HG02981 (cell line): ENCODE measurements around the gene XPC.

Experiments used
- ATAC-seq: cut with Tn5 transposase; IDR thresholded peaks from one replicate; pipeline ENCODE4 v1.9.1; 2021; ENCODE audit warnings: mild to moderate bottlenecking, moderate library complexity; ENCODE audit not compliant: unreplicated experiment

The XPC gene

DNA sequence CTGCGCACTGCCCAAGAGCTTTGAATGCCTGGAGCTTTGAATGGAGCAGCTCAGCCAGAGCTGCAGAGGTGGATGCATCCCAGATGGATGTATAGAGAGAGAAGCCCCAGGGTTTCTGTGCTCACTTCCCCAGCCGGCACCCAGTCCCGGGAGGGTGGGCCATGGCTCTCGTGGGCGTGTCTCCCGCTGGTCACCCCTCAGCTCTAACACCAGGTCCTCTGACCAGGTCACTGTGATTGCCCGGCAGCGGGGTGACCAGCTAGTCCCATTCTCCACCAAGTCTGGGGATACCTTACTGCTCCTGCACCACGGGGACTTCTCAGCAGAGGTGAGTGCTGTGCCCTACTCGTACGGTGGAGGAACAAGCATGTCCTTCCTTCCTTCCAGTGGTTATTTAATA is 42.8 kb downstream of the XPC start:
- ATAC-seq = no peak

GRCh38 chr3:14134291-14134690 is 44.1 kb downstream of the XPC start:
- ATAC-seq = no peak

DNA sequence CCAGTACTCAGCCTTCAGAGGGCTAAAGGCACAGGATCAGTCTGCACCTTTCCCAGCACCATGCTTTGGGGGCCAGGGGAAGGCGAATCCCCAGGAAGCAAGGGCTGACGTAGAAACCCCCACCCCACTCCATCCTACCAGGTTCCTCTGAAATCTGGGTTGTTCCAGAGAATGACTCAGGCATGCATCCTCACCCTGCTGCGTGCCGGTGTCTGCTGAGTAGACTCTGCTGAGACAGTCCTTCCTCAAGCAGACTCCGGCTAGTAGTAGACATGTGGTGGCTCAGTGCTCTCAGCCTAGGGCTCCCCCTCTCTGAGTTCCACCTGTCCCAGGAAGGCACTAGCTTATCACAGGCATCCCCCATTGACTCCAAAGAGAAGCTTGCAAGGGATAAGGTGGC is 44.5 kb downstream of the XPC start:
- no peak for ATAC-seq

GRCh38 chr3:14133188-14133800 is 45.1 kb downstream of the XPC start:
- no peak for ATAC-seq

DNA sequence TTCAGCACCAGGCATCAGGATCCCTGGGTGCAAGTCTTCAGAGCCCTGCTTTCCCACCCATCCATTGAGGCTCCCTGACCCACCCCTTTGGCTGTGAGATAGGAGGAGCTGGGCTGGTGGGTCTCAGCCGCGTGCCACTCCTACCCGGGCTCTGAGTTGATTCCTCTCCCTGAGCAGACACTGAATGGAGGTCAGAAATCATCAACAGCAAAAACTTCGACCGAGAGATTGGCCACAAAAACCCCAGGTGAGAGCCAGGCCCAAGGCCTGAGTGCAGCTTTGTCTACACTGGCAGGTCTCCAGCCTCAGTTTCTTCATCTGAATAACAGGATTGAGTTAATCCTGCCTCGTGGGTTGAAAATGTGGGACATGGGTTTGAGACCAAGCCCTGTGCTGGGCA is 45.7 kb downstream of the XPC start:
- ATAC-seq = no peak

- ATAC-seq = no peak
These were observed 46.3 kb downstream of the XPC start for GRCh38 chr3:14132120-14132519.

DNA sequence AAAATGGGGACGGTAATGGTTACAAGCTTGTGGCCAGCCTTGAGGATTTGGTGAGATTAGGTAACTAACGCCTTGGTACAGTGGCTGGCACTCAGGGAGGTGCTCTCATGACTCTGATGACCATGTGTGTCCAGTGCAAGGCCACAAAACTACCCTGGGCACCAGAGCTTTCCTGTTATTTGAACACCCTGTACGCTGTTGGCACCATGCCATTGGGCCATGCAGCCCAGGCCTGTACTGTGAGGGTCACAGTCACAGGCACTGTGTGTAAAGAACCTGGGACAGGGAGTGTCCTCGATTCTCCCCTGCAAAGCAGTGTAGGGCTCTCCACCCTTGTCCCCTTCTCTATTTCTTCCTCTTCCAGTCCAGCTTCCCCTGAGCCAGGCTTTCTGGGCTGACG is 47.3 kb downstream of the XPC start:
- ATAC-seq = no peak

DNA sequence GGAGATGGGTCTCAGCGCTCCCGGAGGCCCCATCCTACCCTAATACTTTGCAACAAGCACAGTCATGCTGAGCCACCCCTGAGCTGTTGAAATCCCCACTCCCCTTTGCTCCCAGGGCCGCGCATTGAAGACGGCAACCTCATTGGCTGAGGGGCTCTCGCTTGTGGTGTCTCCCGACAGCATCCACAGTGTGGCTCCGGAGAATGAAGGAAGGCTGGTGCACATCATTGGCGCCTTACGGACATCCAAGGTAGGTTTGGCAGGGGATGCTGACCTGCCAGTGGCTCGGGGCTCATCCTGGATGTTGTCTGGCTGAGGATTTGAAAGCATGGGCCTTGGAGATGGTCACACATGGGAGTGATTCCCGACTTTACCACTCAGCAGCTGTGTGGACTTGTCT is 47.7 kb downstream of the XPC start:
- ATAC-seq = no peak

DNA sequence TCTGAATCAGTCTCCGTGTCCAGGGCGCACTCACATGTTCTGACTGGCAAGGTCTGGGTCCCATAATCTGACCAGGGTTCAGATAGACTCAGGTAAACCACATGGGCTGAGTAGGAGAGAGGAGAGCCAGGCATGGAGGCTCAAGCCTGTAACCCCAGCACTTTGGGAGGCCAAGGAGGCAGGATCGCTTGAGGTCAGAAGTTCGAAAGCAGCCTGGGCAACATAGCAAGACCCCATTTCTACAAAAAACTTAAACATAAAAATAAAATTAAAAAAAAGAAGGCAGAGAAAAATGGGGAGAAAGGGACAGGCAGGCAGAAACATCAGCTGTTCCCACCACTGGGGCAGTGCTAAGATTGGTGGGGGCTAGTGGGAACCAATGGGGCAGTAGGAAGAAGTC is 48.2 kb downstream of the XPC start:
- no peak for ATAC-seq

GRCh38 chr3:14129296-14129695 is 49.1 kb downstream of the XPC start:
- no peak for ATAC-seq

DNA sequence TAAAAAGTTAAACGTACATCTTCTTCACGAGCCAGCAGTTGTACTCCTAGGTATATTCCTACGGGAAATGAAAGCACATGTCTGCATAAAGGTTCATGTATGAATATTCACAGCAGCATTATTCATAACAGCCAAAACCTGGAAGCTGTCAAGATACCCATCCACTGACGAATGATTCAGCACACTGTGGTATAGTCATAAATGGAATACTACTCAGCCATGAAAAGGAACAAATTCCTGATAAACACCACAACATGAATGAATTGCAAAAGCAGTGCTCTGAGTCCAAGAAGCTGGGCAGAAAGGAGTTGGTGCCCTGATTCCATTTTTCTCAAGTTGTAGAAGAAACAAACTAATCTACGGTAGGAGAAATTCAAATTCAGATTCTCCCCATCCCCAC is 49.7 kb downstream of the XPC start:
- no peak for ATAC-seq

DNA sequence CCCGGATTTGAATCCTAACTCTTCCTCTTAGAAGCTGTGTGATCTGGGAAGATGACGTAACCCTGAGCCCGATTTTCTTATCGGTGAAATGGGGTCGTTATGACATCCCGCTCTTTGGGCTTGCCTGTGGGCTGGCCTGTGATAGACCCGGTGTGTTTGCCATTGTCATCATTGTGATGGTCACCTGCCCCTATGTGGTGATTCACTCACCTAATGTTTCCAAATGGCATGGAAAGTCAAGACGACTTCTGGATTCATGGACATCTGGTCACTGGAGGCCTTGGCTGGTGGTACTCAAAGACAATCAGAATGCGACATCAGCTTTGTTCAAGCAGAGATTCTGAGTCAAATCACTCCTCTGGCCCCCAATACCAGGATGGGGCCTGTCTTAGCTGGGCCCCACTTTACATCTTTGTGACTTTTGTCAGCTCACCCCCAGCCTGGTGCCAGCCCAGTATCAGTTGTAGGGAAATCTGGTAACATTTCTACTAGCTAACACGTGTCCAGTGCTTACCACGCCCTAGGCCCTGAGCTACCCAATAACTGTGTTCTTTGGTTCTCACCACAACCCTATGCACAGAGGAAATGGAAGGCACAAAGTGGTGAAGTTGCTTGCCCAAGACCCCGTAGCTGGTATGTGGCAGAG is 50.8 kb downstream of the XPC start:
- no peak for ATAC-seq

DNA sequence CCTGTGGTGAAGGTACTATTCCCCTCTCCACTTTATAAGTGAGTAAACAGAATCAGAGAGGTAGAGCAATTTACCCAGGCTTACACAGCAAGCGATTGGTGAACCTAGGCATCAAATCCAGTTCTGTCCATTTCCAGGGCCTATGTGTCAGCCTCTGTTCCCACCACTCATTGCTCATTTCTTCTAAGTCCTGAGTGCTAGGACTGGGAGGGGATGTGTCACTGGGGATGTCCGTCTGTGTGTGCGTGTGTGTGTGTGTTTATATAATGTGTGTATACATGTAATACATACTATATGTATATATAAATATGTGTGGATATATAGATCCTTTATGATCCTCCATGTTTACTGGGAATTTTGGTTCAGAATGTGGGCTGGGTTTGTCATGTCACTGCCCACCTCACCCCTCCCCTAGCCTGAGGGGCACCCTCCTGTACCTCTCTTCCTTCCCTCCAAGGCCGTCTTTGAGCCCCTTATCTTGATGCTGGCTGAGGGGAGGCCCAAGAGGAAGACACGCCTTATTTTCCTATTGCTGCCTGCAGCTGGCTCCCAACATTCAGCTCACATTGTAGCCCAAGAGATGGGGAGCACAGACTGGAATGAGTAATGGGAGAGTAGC is 51.4 kb downstream of the XPC start:
- ATAC-seq = no peak

DNA sequence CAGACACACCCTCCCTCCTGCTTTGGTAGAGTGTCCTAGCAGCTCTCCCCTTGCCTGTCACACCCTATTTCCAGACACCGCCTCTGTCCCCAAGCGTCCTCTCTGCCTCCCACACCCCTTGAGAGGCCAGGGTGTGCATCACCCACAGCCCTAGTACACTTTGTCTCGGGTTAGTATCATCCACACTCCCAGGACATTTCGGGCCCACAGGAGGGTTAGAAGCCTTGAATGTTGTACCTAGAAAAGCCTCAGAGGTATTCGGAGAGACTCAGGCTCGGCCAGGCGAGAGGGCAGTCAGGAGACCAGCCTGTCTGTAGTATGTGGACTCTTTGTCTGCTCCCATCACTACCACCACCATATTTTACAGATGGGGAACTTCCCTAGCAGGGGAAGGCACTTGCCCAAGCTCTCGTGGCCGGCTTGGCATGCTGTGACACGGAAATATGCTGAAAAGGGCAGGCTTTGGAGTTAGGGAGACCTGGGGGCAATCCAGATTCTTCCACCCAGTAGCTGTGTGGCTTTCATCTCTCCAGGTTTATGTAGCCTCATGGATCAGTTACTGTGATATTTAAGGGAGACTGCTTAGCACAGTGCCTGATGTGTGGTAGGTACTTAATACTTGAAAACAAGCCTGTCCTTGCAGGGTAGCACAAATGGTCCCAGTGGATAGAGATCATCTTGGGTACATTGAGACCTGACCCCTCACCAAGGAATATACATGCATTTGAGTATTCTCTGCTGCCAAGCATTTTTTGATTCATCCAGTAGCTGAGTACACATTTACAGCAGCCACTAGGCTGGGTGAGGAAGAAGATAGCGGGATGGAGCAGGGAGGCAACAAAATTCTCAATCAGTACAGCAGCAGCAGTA is 52.1 kb downstream of the XPC start:
- ATAC-seq = no peak

DNA sequence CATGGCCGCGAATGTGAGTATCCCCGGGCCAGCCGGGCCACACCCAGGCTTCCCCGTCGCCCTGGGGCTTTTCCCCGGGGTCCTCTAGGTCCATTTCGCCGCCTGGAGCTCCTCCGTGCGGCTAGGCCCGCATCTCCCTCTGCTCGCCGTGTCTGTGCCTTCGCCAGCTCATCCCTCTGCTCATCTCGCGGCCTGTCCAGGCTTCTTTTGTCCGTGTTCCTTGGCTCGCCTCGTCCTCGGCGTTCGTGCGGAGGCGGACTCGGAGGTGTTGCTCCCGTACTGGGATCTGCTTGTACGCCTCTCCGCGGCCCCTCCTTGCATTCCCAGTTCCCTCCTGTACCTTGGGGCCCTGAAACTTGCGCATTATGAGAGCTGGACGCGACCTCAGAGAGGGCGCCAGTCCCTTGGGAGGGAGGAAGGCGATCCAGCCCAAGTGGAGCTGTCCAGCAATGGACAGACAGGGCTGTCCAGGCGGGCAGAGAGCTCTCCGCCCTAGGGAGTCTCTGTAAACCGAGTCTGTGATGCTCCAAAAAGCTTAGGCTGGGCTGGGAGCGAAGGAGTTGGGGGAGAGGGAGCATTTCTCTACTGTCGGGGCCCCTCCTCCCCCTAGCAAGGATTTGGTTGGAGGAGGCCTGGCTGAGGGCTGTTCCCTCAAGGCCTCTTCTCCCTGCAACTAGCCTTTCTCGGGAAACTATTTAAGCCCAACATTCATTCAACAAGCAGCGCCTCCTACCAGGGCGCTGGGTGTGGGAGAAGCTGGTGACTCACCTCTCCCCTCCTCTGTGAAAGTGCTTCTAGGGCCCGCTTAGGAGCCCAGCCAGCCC is 53.0 kb downstream of the XPC start:
- ATAC-seq = peak; percentile 18

DNA sequence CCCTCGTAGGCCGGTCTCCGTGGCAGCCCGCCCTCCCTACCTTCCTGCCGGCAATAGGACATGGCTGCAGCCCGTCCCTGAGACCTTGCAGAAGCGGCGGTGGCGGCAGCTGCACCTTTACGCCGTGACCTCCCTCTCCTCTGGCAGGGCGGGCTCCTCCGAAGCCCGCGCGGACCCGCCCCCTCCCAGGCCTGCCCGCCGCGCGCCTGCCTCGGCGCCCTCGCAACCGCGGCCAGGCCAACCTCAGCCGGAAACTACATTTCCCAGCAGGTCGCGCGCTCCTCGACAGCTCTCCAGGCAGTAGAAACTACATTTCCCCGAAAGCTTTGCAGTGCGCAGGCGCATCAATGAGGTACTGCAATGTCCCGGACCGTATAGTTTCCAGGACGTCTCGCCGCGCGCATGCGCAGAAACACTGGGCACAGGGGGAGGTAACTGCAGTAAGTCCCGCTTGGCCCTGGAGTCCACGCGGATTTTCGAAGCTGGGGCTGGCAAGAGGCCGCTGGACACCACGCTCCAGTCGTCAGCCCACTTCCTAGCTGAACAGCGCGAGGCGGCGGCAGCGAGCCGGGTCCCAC is 53.7 kb downstream of the XPC start, which contains the start of the genes CHCHD4 and TMEM43:
CHCHD4 (minus strand) TSS at position 256 of the 578 bp plus-strand sequence; CDS start at position 62, 194 bp downstream.
TMEM43 (plus strand) TSS at position 438 of the 578 bp plus-strand sequence. CDS start 142 bp downstream, outside the sequence.
- ATAC-seq = peak; percentile 86

GRCh38 chr3:14124223-14124614 is 54.2 kb downstream of the XPC start:
- ATAC-seq = peak; percentile 29

DNA sequence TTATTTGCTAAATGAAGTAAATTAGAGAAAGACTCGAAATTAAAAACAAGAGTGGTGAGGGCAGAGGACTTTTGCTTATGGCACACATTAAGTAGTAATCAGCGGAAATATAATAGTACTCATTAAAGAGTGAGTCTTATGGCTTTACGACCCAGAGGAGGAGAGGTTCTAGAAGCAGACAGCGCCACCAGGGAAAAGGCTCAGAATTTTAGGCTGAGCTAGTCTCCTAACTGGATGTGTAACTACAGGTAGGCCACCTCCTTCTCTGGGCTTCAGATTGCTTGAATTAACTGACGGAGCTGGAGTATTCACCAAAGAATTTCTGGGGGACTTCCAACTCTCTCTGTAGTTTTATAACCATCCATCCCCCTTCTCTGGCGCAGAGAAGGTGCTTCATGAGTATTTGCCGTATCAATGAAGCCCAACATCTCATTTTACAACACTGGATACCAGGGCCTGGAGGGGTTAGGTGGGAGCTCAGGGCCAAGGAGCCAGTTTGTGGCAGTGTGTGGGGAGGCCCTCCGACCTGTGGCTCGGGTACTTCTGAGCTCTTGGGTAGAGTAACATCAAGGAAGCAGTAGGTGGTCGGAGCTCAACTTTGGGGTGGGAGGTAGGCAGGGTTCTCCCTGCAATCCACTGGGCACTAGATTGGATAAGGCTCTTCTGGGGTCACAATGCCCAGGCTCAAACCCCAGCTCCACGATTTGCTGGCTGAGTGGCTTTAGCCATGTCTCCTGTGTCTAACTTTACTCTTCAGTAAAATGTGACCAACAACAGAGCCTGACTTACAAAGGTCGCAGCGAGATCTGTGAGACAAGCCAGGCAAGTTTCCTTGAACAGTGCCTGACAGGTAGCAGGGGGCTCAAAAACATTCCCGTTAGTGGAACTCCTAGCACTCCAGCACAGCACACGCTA is 54.8 kb downstream of the XPC start:
- no peak for ATAC-seq

GRCh38 chr3:14122301-14122700 is 56.1 kb downstream of the XPC start:
- no peak for ATAC-seq
